Aortic smooth muscle cell (primary cell): ENCODE results near the gene UBXN1. TPM values are rescaled to one million over a fixed set of nuclear protein-coding genes. Genes with fewer than 3 reads are reported as not detected.

Experiments
- total RNA-seq: library from RNA; depleted of rRNA; stranded (reverse); fragments of >200 nt; gene quantifications from 2 replicates; pipeline ENCODE4 v1.2.3, GENCODE V29; 2014

The UBXN1 gene, protein sequence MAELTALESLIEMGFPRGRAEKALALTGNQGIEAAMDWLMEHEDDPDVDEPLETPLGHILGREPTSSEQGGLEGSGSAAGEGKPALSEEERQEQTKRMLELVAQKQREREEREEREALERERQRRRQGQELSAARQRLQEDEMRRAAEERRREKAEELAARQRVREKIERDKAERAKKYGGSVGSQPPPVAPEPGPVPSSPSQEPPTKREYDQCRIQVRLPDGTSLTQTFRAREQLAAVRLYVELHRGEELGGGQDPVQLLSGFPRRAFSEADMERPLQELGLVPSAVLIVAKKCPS
- total RNA-seq = 134 and 158 TPM in 2 replicates

DNA sequence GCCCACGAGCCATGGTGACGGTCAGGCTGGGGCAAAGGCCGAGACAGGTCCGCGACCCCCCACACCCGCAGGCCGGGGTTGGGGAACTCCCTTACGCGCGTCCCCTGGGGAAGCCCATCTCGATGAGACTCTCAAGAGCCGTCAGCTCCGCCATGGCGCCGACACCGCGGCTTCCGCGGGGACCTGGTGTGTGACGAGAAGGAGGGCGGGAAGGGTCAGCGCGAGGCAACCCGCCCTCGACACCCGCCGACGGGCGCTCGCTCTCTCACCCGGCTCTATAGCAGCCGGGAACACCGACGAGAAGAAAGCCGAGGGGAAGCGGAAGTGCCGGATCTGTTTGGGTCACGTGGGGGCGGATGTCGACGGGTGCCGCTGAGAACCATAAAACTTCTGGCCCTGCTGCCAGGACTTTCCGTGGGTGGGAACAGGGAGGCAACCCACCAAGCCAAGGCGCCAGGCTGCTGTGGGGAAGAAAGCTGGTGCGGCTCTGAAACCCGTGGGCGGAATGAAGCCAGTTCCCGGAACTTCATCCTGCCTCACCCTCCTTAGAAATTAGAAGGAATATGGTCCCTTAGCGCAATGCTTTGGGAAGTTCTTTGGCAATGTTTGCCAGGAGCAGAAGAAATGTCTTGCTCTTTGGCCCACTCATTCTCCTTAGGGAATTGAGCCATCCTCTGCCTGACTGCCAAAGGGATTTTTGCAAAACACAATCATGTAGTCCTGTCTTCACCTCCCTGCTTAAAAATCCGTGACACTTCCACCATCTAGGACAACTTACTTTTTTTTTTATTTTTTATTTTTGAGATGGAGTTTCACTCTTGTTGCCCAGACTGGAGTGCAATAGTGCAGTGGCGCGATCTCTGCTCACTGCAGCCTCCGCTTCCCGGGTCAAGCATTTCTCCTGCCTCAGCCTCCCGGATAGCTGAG lies at the start of gene UBXN1:
Gene UBXN1 (minus strand): TSS at position 304 of the 927 bp plus-strand sequence. CDS start 150 bp downstream, at position 154.

DNA sequence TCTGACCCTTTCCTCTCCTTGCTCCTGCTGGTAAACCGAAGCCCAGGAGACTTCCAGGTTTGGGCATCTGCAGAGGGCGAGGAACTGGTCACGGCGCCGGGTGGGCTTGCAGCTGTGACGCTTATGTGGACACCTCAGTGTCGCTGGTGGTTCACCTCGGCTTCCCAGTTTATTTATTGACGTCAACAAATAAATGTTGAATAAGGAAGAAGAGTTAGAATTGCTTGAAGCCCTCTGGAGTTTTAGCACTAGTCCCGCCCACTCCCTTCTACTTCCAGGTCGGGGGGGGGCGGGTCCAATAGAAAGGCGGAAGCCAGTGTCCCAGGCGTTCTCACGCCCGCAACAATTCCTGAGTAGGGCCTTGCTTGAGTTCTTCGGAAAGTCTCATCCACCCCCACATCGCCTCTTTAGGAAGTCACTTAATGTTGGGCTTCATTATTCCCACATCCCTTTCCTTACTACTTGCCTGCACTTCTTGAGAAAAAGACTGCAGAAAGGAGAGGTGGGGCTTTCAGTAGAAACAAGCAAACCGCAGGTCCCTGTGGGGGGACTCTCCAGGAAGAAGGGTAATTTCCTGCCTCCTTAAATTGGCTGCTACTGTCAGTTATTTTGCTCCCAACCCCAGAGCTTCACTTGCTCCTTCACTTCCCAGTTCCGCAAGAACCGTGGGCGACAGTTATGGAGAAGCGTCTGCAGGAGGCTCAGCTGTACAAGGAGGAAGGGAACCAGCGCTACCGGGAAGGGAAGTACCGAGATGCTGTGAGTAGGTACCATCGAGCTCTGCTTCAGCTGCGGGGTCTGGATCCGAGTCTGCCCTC lies 49.5 kb upstream of the UBXN1 start, which contains the start of gene TTC9C:
Gene TTC9C (plus strand): TSS at position 316 of the 818 bp plus-strand sequence. CDS start 363 bp downstream, at position 679.

DNA sequence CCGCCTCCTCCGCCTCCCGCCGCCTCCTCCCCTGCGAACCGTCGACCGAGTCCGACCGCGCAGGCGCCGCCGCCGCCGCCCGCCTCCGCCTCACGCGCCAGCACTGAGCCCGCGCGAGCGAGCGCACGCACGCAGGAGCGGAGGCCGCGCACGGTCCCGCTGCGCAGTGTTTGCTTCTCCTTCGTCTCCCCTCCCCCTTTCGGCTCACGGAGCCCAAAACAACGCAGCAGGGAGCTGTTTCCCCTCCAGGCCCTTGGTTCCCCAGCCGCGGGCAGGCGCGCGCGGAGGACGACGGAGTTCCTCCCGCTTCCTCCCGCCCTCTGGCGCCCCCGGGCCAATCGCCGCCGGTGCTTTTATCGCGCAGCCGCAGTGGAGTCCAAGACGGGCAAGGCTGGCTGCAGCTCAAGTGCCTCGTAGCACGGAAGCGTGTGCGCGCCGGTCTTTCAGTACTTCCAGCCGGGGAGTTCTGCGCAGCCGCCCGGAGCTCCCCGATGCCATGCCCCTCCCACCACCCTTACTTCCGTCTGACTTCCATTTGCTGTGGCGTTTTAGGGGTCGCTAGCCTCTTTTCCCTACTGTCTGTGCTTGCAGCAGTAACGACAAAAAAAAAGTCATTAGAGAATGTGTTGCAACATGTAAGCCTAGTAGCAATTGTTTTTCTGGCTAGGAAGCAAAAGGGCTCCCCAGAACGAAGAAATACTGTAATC lies 48.4 kb upstream of the UBXN1 start, which contains the start of gene HNRNPUL2:
Gene HNRNPUL2 (minus strand): TSS at position 293 of the 707 bp plus-strand sequence. CDS start 301 bp downstream, outside the sequence.

DNA sequence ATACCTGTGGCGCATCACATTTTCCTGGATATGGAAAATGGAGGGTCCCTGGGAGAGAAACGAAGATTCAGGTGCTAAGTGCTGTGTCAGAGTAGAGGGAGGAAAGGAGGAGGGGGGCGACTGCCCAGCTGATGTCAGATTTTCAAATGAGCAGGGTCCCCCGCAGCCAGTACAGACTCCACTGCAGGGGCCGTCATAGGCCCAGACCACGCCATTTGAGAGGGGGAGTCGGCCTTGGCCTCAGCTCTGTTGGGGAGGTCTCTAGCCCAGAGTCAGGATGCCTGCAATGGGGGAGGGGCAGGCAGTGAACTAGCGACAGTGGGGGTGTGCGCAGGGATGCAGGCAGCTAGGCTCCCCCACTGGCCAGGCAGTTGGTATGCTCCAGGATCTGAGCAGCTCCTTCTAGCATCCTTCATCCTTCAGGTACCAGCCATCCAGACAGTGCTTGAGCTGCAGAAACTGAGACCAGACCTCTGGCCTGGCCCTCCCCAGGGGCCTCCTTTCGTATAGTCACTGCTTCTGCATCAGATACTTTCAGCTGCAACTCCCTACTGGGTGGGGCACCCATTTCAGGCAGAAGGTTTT lies 28.5 kb upstream of the UBXN1 start, which contains the start of the genes BSCL2 and GNG3:
Gene BSCL2 (minus strand): TSS at position 148 of the 585 bp plus-strand sequence. CDS start 229 bp downstream, outside the sequence.
Gene GNG3 (plus strand): TSS at position 400 of the 585 bp plus-strand sequence. CDS start 620 bp downstream, outside the sequence.

DNA sequence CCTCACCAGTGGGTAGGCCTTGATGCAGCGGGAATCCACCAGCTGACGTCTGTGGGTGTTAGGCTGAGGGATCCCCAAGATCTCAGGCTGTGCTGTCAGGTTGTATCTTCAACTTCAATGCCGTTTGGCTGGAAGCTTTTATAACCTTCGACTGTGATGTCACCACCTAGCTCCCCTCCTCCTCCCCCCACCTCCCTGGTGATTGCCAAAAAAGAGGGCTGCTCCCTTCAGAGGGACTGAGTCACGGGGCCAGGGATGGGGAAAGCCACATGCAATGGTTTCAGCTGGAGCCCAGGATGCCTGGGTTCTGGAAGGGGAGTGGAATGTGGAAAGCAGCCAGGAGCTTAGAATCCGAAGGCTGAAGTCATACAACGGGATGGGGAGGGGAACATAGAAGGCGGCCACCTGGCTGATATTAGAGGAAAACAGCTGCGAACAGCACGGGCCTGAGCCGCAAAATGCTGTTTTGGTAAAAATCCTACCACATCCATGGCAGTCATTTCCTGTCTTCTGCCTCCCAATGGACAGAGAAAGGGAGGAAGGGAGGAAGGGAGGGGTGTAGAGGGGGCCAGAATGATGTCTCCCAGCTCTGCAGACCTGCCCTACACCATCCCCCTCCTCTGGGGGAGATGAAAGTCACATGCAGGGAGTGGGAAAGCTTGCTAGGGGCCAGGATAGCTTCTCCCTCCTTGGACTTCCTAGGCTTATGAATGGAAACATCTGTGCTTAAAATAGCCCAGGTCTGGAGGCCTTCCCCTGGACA lies 10.7 kb upstream of the UBXN1 start, which contains the start of gene LRRN4CL:
Gene LRRN4CL (minus strand): TSS at position 110 of the 763 bp plus-strand sequence. CDS start 1,022 bp downstream, outside the sequence.

DNA sequence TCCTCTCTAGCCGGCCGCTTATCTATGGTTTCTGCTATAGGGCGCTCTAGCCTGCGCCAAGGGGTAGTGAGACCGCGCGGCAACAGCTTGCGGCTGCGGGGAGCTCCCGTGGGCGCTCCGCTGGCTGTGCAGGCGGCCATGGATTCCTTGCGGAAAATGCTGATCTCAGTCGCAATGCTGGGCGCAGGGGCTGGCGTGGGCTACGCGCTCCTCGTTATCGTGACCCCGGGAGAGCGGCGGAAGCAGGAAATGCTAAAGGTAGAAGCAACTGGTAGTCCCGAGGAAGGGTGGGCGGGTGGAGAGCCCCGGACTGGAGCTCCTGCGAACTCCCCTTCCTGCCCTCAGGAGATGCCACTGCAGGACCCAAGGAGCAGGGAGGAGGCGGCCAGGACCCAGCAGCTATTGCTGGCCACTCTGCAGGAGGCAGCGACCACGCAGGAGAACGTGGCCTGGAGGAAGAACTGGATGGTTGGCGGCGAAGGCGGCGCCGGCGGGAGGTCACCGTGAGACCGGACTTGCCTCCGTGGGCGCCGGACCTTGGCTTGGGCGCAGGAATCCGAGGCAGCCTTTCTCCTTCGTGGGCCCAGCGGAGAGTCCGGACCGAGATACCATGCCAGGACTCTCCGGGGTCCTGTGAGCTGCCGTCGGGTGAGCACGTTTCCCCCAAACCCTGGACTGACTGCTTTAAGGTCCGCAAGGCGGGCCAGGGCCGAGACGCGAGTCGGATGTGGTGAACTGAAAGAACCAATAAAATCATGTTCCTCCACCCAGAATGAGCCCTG lies 7.1 kb downstream of the UBXN1 start, which contains the start of the genes LBHD1 and UQCC3:
Gene LBHD1 (minus strand): TSS at position 660 of the 782 bp plus-strand sequence. CDS start 2,236 bp downstream, outside the sequence.
Gene UQCC3 (plus strand): TSS at position 66 of the 782 bp plus-strand sequence. CDS start 73 bp downstream, at position 139.

DNA sequence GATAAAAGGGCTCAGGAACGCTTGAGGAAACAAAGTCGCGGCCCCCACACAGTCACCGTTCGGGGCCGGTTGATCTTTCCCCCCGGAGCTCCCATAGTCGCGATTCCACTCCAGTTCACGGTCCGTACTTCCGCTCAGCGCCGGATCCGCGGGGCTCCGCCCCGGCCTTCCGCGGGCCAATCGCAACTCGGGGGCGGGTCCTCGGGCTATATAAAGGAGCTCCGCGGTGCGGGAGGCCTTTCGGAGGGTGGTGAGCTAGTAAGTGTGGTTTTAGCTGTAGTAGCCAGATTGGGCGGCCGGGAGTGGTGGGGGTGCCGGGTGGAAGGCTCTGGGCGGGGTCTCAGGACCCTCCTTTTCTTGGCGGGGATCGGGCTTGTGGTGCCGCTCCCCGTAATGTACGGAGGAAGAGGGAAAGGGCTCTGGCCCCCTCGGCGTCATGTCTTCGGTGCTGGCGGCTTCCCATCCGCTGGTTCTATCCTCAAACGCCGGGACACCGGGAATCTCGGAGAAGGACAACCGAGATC lies 13.7 kb downstream of the UBXN1 start, which contains the start of the genes C11orf98 and CSKMT:
Gene C11orf98 (minus strand): TSS at position 136 of the 524 bp plus-strand sequence. CDS start 41 bp downstream, at position 95.
Gene CSKMT (plus strand): TSS at position 238 of the 524 bp plus-strand sequence. CDS start 568 bp downstream, outside the sequence.

DNA sequence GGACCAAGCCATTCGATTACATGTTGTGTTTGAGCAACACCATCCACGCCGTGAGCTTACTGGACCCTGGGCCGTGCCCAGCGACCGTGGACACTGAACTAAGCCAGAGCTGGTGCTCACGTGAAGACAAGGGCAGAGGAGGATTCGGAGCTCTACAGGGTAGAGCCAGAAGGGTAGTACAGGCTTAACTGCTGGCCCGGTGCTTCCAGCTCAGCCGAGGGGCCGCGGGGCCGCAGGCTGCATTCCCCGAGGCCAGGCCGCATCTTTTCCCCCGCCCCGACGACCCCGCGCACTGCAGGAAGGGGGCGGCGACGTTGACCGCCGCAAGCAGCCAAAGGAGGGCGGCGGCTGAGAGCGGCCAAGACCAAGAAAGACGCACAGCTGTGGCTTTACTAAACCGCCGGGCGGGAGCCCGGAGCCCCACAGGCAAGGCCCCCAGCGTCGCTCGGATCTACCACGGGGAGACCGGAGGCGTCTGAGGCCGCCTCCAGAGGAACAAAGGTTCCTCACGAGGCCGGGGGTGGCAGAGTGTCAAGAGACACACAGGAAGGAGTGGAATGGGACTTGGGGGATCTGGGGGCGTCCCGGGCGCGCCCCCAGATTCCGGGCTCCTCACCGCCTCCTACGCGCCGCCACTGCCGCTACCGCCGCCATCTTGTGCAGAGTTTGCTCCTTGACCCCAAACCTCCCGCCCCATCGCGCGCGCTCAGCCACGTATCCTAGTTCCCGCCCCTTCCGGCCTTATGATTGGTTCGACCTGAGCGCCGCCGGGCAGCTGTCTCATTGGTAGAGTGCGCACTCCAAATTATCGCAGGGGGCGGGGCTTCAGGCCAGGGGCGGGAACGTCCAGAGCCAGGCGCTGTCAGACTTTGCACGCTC lies 32.7 kb downstream of the UBXN1 start, which contains the start of gene GANAB:
Gene GANAB (minus strand): TSS at position 668 of the 879 bp plus-strand sequence. CDS start 14 bp downstream, at position 654.

Other genes with a start within 250 kb of the UBXN1 start
- gene AHNAK, start 132.3 kb downstream of the UBXN1 start, total RNA-seq = 643 and 750 TPM in 2 replicates
- 1,386 and 1,416 TPM in 2 replicates for gene EEF1G, start 105.2 kb downstream of the UBXN1 start, total RNA-seq
- 5.4 and 6.4 TPM in 2 replicates for gene TUT1, start 87.5 kb downstream of the UBXN1 start, total RNA-seq
- 102 and 120 TPM in 2 replicates for gene MTA2, start 77.2 kb downstream of the UBXN1 start, total RNA-seq
- gene EML3, start 66.3 kb downstream of the UBXN1 start, total RNA-seq = 20.9 and 25.7 TPM in 2 replicates
- gene ROM1, start 65.8 kb downstream of the UBXN1 start, total RNA-seq = 10.3 and 10.6 TPM in 2 replicates
- 32.6 and 39.9 TPM in 2 replicates for gene B3GAT3, start 57.1 kb downstream of the UBXN1 start, total RNA-seq
- gene GANAB, start 32.5 kb downstream of the UBXN1 start, total RNA-seq = 243 and 244 TPM in 2 replicates
- gene INTS5, start 25.8 kb downstream of the UBXN1 start, total RNA-seq = 16.8 and 22.2 TPM in 2 replicates
- 32.3 and 46.8 TPM in 2 replicates for gene C11orf98, start 13.9 kb downstream of the UBXN1 start, total RNA-seq
- gene CSKMT, start 13.8 kb downstream of the UBXN1 start, total RNA-seq = 4.9 and 9.1 TPM in 2 replicates
- 11.9 and 15.1 TPM in 2 replicates for gene UQCC3, start 7.4 kb downstream of the UBXN1 start, total RNA-seq
- gene LBHD1, start 6.8 kb downstream of the UBXN1 start, total RNA-seq = 2.4 and 2.8 TPM in 2 replicates
- 3.3 and 3.4 TPM in 2 replicates for gene LRRN4CL, start 10.5 kb upstream of the UBXN1 start, total RNA-seq
- gene BSCL2, start 28.4 kb upstream of the UBXN1 start, total RNA-seq = 57.1 and 67.2 TPM in 2 replicates
- gene GNG3, start 28.6 kb upstream of the UBXN1 start, total RNA-seq = not detected in 2 replicates
- gene HNRNPUL2, start 48.4 kb upstream of the UBXN1 start, total RNA-seq = 12.6 and 14.9 TPM in 2 replicates
- gene TTC9C, start 49.4 kb upstream of the UBXN1 start, total RNA-seq = 28.5 and 31.1 TPM in 2 replicates
- 11.0 and 11.2 TPM in 2 replicates for gene ZBTB3, start 75.1 kb upstream of the UBXN1 start, total RNA-seq
- gene POLR2G, start 82.5 kb upstream of the UBXN1 start, total RNA-seq = 97.0 and 98.7 TPM in 2 replicates
- gene TAF6L, start 92.3 kb upstream of the UBXN1 start, total RNA-seq = 16.2 and 17.6 TPM in 2 replicates
- gene TMEM179B, start 108.3 kb upstream of the UBXN1 start, total RNA-seq = 24.3 and 24.4 TPM in 2 replicates
- 13.2 and 15.1 TPM in 2 replicates for gene TMEM223, start 112.9 kb upstream of the UBXN1 start, total RNA-seq
- 15.5 and 21.6 TPM in 2 replicates for gene NXF1, start 126.4 kb upstream of the UBXN1 start, total RNA-seq
- 41.7 and 42.4 TPM in 2 replicates for gene STX5, start 153.0 kb upstream of the UBXN1 start, total RNA-seq
- not detected in 2 replicates for gene TEX54, start 153.8 kb upstream of the UBXN1 start, total RNA-seq
- gene WDR74, start 160.5 kb upstream of the UBXN1 start, total RNA-seq = 31.3 and 49.8 TPM in 2 replicates
- gene SLC3A2, start 201.8 kb upstream of the UBXN1 start, total RNA-seq = 175 and 242 TPM in 2 replicates
- gene CHRM1, start 242.3 kb upstream of the UBXN1 start, total RNA-seq = not detected in 2 replicates